ENCODE measurements around the gene AFTPH.

- TF ChIP-seq CTCF (IDR thresholded peaks at IDR 0.05) (no peak), POLR2A (IDR thresholded peaks at IDR 0.05) (no peak)
Observed at GRCh38 chr2:64563436-64563938, 39.4 kb downstream of the AFTPH start.
